Neural cell (in vitro differentiated cells): ENCODE measurements around the gene IL36B.
"Not testable (repeated sequence)": the region's sequence is repeated elsewhere in the genome, so short reads cannot be mapped to it uniquely, and the experiment has no call there.

Source experiments
- EP300 ChIP-seq: fragments of 450-650 bp; conservative IDR thresholded peaks from 2 replicates; pipeline ENCODE4 v1.6.1; 2014; ENCODE audit warnings: antibody characterized with exemption, mild to moderate bottlenecking, moderate library complexity; ENCODE audit not compliant: poor library complexity, severe bottlenecking
- TF ChIP-seq, protein P1 (sequence below): fragments of 450-650 bp; IDR thresholded peaks from 2 replicates; pipeline ENCODE4 v1.5.1; 2014; ENCODE audit warnings: antibody characterized with exemption, mild to moderate bottlenecking, moderate library complexity; ENCODE audit not compliant: poor library complexity, severe bottlenecking
- TF ChIP-seq, protein P2 (sequence below): IDR thresholded peaks from 2 replicates; pipeline ENCODE4 v1.6.1; 2012; ENCODE audit warnings: borderline replicate concordance

DNA sequence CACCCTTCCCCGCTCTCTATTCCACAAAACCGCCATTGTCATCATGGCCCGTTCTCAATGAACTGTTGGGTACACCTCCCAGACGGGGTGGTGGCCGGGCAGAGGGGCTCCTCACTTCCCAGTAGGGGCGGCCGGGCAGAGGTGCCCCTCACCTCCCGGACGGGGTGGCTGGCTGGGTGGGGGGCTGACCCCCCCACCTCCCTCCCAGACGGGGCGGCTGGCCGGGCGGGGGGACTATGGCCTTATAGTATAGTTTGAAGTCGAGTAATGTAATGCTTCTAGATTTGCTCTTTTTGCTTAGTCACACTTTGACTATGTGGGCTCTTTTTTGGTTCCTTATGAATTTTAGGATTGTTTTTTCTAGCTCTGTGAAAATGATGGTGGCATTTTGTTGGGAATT, 43.6 kb upstream of the IL36B start:
- not testable (repeated sequence) for TF ChIP-seq EP300
- TF ChIP-seq, protein P1, sequence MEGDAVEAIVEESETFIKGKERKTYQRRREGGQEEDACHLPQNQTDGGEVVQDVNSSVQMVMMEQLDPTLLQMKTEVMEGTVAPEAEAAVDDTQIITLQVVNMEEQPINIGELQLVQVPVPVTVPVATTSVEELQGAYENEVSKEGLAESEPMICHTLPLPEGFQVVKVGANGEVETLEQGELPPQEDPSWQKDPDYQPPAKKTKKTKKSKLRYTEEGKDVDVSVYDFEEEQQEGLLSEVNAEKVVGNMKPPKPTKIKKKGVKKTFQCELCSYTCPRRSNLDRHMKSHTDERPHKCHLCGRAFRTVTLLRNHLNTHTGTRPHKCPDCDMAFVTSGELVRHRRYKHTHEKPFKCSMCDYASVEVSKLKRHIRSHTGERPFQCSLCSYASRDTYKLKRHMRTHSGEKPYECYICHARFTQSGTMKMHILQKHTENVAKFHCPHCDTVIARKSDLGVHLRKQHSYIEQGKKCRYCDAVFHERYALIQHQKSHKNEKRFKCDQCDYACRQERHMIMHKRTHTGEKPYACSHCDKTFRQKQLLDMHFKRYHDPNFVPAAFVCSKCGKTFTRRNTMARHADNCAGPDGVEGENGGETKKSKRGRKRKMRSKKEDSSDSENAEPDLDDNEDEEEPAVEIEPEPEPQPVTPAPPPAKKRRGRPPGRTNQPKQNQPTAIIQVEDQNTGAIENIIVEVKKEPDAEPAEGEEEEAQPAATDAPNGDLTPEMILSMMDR = not testable (repeated sequence)
- TF ChIP-seq, protein P2, sequence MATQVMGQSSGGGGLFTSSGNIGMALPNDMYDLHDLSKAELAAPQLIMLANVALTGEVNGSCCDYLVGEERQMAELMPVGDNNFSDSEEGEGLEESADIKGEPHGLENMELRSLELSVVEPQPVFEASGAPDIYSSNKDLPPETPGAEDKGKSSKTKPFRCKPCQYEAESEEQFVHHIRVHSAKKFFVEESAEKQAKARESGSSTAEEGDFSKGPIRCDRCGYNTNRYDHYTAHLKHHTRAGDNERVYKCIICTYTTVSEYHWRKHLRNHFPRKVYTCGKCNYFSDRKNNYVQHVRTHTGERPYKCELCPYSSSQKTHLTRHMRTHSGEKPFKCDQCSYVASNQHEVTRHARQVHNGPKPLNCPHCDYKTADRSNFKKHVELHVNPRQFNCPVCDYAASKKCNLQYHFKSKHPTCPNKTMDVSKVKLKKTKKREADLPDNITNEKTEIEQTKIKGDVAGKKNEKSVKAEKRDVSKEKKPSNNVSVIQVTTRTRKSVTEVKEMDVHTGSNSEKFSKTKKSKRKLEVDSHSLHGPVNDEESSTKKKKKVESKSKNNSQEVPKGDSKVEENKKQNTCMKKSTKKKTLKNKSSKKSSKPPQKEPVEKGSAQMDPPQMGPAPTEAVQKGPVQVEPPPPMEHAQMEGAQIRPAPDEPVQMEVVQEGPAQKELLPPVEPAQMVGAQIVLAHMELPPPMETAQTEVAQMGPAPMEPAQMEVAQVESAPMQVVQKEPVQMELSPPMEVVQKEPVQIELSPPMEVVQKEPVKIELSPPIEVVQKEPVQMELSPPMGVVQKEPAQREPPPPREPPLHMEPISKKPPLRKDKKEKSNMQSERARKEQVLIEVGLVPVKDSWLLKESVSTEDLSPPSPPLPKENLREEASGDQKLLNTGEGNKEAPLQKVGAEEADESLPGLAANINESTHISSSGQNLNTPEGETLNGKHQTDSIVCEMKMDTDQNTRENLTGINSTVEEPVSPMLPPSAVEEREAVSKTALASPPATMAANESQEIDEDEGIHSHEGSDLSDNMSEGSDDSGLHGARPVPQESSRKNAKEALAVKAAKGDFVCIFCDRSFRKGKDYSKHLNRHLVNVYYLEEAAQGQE = not testable (repeated sequence)
